ENCODE results near the gene PODXL2.

DNA sequence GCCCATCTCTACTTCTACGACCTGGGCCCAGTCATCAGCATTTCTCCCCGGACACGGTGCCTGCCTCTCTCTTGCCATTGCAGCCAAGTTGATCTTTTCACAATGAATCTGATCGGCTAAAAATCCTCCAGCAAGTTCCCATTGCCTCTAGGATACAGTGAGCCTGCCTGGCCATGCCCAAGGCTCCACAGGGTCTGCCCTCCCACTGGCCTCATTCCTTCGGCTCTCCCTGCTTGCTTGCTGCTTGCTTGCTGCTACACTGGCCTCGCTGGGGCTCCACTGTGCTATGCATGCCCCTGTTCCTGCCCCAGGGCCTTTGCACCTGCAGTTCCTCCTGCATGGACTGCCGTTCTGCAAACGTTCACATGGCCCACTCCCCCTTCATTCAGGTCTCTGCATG is 45.8 kb downstream of the PODXL2 start:
- TF ChIP-seq, protein P1, sequence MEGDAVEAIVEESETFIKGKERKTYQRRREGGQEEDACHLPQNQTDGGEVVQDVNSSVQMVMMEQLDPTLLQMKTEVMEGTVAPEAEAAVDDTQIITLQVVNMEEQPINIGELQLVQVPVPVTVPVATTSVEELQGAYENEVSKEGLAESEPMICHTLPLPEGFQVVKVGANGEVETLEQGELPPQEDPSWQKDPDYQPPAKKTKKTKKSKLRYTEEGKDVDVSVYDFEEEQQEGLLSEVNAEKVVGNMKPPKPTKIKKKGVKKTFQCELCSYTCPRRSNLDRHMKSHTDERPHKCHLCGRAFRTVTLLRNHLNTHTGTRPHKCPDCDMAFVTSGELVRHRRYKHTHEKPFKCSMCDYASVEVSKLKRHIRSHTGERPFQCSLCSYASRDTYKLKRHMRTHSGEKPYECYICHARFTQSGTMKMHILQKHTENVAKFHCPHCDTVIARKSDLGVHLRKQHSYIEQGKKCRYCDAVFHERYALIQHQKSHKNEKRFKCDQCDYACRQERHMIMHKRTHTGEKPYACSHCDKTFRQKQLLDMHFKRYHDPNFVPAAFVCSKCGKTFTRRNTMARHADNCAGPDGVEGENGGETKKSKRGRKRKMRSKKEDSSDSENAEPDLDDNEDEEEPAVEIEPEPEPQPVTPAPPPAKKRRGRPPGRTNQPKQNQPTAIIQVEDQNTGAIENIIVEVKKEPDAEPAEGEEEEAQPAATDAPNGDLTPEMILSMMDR (IDR thresholded peaks at IDR 0.05), result no peak
- TF ChIP-seq POLR2A (IDR thresholded peaks at IDR 0.05), result no peak
